Motor neuron (in vitro differentiated cells): Measurements from ENCODE around the gene PRKAG3. TPM values are rescaled to one million over a fixed set of nuclear protein-coding genes. Genes with fewer than 3 reads are reported as not detected.

ENCODE experiments used
- ATAC-seq, 8 experiments: fragments of 200-7000 bp; cut with Tn5 transposase; replicated peaks in 6 of 8; 2 replicates each; pipeline ENCODE4 v1.8.0; 2021; ENCODE audit warnings: mild to moderate bottlenecking in 8 of 8, moderate library complexity in 8 of 8
- H3K27ac ChIP-seq, 2 donors: fragments of 250-450 bp; sonication (Bioruptor Pico); 2 replicates each; pipeline ENCODE4 v1.9.0; 2021; ENCODE audit warnings: antibody characterized with exemption in 2 of 2, mild to moderate bottlenecking in 2 of 2, moderate library complexity in 1 of 2
- H3K4me1 ChIP-seq, 2 donors: fragments of 250-450 bp; sonication (Bioruptor Pico); replicated peaks in 1 of 2; 2 replicates each; pipeline ENCODE4 v1.6.1; 2021; ENCODE audit warnings: antibody characterized with exemption in 2 of 2, mild to moderate bottlenecking in 2 of 2, moderate library complexity in 1 of 2
- H3K4me3 ChIP-seq, 5 donors: fragments of 250-450 bp; sonication (Bioruptor Pico); 2 replicates each; pipeline ENCODE4 v1.9.0; 2021; ENCODE audit warnings: antibody characterized with exemption in 5 of 5, mild to moderate bottlenecking in 5 of 5, moderate library complexity in 4 of 5
- WGBS, 10 experiments: fragments of 450-650 bp; shearing (Covaris generic); methylation state at CpG; one replicate each; pipeline ENCODE4 v1.0.0; 2022; 5-methylcytosine and 5-hydroxymethylcytosine counted together
- in situ Hi-C, 9 experiments: fragments of 400-800 bp; cut with MboI; loops; one replicate each; pipeline ENCODE4 v1.15.0; 2021; ENCODE audit warnings: low sequenced_read_pairs in 9 of 9, low pct_unique_long_range_greater_than_20kb in 2 of 9; ENCODE audit not compliant: unreplicated experiment in 9 of 9
- total RNA-seq, 8 experiments: library from RNA; unstranded; fragments of 300-600 nt; gene quantifications; 2 replicates each; pipeline versions ENCODE4 v1.2.3 to v1.2.4, GENCODE V29; 2022

PRKAG3 gene
- total RNA-seq, 8 experiments from 2014 or later, result 0.07 to 5.1 (median 0.56) TPM; not detected in 3

DNA sequence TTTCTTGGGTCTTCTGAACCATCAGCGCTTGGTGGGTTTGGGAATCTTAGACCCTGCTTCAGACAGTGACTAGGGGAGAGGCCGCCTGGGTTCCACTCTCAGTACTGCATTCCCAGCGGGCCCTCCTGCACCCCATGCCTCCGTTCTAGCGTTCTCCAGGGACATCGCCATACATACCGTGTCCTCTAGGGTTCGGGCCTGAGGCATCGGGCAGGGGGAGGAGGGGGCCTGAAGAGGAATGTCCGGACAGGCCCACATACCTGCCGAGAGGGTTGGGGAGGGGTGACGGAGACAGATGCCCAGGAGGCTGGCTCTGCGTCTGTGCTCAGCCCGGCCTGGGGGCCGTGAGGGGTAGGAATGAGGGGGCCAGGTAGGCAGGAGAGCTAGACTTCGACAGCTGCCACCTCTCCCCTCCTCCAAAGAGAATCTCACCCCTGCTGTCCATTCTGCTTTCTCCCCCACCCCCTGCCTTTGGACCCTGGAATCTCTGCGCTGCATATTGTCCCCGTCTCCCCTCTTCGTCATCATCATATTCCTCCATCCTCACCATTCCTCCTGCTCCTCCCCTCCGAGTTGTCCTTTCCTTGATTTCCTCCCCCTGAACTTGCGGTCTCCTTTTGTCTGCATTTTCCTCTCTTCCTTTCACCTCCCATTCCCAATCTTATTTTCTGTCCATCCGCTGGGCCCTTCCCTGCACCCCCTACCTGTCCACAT is 41.2 kb upstream of the PRKAG3 start:
- Histone ChIP-seq H3K4me1 (no peaks in the 10 kb centered on the region), H3K27ac (no peak overlapping the region), H3K4me3 (peak overlapping the region in 4 of 5 donors; percentile 13 to 18 (median 16))
- in situ Hi-C loops, result no loop called here
- ATAC-seq, result no peak
- 0 to 28% (median 20%) methylated on average over 1 to 7 of the region's 22 CpGs; no CpG with 5 or more reads in 4 of the 10 experiments for WGBS, 10 experiments

DNA sequence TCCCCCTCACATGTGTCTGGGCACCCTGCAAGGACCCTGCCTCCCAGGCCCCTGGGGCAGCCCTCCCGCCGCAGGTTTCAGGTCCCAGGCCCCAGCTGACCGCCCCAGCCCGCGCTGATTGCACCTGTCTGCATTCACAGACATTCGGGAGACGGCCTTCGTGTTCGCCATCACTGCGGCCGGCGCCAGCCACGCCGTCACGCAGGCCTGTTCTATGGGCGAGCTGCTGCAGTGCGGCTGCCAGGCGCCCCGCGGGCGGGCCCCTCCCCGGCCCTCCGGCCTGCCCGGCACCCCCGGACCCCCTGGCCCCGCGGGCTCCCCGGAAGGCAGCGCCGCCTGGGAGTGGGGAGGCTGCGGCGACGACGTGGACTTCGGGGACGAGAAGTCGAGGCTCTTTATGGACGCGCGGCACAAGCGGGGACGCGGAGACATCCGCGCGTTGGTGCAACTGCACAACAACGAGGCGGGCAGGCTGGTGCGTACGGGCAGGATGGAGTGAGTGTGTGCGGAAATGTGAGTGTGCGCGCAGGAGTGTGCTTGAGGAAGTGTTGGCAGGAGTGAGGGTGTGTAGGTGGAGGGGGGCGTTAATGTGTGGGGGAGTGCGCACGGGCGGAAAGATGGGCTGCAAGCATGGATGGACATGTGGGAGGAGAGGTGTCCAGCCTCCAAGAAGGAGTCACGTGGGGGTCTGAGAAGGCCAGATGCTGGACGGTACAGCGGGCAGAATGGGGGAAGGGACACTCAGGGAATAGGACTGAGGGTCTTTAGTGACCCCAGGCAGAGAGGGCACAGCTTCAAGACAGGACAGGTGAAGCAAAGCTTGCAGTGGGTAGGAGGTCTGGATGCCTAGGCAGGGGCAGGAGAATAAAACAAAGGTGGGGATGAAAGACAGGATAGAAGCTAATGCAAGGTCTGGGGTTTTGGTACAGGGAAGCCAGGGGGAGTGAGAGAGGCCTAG is 40.0 kb upstream of the PRKAG3 start:
- Histone ChIP-seq H3K4me1 (no peaks in the 10 kb centered on the region), H3K27ac (no peak overlapping the region), H3K4me3 (peak overlapping the region in 1 of 5 donors; percentile 11)
- 0 to 17% (median 2%) methylated on average over 1 to 8 of the region's 60 CpGs; no CpG with 5 or more reads in 5 of the 10 experiments for WGBS, 10 experiments
- in situ Hi-C loops, result no loop called here
- ATAC-seq, result no peak

DNA sequence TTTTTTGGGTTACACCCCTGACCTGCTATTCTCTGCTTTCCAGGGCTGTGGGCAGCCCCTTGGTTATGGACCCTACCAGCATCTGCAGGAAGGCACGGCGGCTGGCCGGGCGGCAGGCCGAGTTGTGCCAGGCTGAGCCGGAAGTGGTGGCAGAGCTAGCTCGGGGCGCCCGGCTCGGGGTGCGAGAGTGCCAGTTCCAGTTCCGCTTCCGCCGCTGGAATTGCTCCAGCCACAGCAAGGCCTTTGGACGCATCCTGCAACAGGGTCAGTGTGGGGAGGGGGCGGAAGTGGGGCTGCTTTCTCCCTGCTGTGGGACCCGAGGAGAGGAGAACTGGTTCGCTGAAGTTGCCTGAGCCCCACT is 39.4 kb upstream of the PRKAG3 start:
- Histone ChIP-seq H3K27ac (no peak overlapping the region), H3K4me3 (no peak overlapping the region), H3K4me1 (no peaks in the 10 kb centered on the region)
- WGBS, 10 experiments, result 10 to 53% methylated on average over 2 to 3 of the region's 18 CpGs; no CpG with 5 or more reads in 8 of the 10 experiments
- in situ Hi-C loops, result no loop called here
- ATAC-seq, result no peak

DNA sequence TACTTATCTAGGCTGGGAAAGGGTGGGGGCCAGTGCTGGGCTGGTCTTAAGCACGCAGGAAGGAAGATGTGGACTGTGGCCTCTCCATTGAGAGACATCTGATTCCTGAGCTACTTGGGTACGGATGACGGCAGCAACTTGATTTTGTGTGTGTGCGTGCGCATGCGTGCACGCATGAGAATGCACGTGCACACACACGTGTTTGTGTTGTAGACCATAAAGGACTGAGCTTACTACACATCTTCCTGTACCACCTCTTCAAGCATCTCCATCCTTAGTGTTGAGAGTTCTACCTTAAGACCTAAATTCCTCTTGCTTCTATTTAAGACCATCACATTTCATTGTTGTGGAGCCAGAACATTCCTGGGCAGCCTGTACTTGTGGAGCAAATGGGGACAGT is 37.5 kb upstream of the PRKAG3 start:
- WGBS, 10 experiments, result 40 to 100% (median 78%) methylated on average over 1 to 9 of the region's 9 CpGs; no CpG with 5 or more reads in 4 of the 10 experiments
- Histone ChIP-seq H3K27ac (no peak overlapping the region), H3K4me3 (no peak overlapping the region), H3K4me1 (no peaks in the 10 kb centered on the region)
- in situ Hi-C loops, result no loop called here
- no peak for ATAC-seq

DNA sequence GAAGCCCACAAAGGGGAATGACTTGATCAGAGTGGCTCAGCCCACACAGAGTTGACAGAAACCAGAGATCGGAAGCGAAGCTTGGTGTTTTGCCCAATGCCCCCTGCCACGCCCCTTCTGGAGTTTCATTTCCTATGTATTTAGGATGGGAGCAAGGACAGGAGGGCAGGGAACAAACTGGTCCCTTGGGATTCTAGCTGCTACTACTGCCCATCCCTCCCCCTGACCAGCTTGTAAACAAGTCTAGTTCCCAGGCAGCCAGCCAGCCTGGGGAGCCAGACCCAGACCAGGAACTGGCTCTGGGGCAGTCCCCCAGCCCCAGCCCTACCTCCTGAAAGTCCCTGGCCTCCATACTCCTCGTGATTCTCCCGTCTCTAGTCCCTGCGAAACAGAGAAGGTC is 36.3 kb upstream of the PRKAG3 start:
- Histone ChIP-seq H3K4me3 (no peak overlapping the region), H3K27ac (no peak overlapping the region), H3K4me1 (no peaks in the 10 kb centered on the region)
- 10 to 40% (median 30%) methylated on average over 2 to 3 of the region's 6 CpGs; no CpG with 5 or more reads in 5 of the 10 experiments for WGBS, 10 experiments
- in situ Hi-C loops, result no loop called here
- ATAC-seq, result no peak

DNA sequence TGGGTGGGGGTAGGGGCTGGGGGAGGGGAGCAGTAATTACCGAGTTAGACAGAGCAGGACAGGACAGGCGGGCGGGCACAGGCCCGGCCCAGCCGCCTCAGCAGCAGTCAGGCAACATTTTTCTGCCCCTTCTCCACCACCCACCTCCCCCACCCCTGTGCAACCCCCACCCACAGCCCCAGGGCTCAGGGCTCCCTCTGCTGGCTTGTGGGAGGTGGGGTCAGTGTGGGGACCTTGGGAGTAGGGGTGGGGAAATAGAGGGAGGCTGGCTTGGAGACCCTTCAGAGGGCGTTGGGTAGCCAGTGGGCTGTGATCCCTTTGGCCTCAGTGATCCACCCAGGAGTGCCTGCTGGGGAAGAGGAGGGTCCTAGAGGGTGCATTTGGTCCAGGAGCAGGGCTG is 34.4 kb upstream of the PRKAG3 start:
- WGBS, 10 experiments, result no CpG with 5 or more reads among the region's 6 CpGs
- Histone ChIP-seq H3K27ac (no peak overlapping the region), H3K4me3 (no peak overlapping the region), H3K4me1 (no peaks in the 10 kb centered on the region)
- in situ Hi-C loops, result no loop called here
- ATAC-seq, result no peak

DNA sequence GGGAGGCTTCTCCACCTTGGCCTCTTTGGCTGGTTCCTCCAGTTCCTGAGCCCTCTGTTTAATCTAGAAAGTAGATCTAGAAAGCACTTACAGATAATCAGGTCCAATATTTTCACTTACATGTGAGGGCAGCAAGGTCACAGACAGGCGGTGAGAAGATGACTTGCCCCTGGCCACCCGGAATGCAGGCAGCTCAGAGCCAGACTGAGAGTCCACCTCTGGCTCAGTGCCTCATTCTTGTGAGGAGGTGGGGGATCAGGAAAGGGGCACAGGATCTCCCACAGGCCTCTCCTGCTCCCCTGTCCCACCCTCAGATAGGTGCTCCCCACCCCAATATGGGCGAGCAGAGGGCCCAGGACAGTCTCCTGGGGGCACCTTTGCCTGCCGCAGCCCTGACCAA is 33.8 kb upstream of the PRKAG3 start:
- WGBS, 10 experiments, result 56 to 100% (median 80%) methylated on average over 1 to 2 of the region's 4 CpGs; no CpG with 5 or more reads in 6 of the 10 experiments
- no peak for ATAC-seq
- no peak overlapping the region for H3K4me3 ChIP-seq
- H3K4me1 ChIP-seq, result no peaks in the 10 kb centered on the region
- in situ Hi-C loops, result no loop called here
- no peak overlapping the region for H3K27ac ChIP-seq

DNA sequence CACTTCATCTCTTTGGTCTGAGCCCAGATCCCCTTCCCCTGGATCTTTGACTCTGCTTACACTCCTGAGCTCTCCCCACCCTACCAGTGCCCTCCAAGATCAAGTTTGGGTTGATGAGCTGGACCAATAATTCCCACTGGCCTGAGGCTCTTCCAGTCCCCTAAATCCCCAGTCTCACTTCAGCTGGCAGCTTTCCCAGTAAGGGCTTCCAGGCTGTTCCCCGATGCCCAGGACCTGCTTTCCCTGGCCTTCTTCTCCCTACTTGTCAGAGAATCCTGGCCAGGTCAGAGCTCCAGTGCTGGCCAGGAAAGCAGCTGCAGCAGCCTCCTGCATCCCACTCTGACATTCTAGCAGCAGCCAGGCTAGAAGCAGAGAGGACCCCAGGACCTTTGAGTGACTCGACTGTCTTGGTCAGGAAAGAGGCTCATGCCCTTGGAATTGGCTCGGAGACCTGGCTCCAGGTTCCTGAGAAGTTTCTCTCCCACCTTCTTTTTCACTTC is 31.5 kb upstream of the PRKAG3 start:
- Histone ChIP-seq H3K4me3 (no peak overlapping the region), H3K27ac (no peak overlapping the region), H3K4me1 (peaks cover 0 to 3% of the 10 kb centered on the region in 2 donors)
- in situ Hi-C loops, result no loop called here
- WGBS, 10 experiments, result 10 to 83% (median 72%) methylated on average over 1 to 2 of the region's 3 CpGs; no CpG with 5 or more reads in 6 of the 10 experiments
- ATAC-seq, result no peak

DNA sequence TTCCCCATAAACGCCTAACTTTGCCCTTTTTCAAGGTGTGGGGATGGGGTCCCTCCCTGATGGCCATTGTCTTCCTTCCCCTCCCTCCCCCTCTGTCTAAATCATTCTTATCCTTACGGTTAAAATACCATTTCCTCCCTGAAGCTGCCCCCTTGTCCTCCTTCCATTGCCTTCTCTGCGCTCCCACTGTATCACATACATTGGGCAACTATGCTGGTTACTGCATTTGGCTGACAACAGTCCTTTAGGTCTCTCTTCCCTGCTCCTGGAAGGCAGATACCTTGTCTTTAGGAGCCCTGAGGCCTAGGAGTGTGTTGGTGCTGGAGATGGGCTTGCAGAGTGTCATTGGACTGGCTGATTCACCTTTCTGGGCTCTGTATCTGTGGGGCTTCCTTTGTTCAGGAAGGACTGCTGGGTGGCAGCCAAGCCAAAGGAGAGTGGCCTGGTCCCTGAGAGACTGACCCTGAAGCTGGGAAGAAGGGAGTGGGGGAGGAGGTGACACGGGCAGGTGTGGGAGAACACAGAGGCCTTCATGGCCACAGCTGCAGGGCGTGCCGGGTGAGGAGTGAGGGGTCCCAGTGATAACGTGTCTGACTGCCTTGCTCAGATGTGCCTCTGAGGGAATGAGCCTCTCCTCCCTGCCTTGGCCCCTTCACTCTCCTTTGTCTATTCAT is 30.2 kb upstream of the PRKAG3 start:
- peaks cover 0 to 3% of the 10 kb centered on the region in 2 donors for H3K4me1 ChIP-seq
- ATAC-seq, result no peak
- in situ Hi-C loops, result no loop called here
- no peak overlapping the region for H3K4me3 ChIP-seq
- no peak overlapping the region for H3K27ac ChIP-seq
- WGBS, 10 experiments, result 8 to 92% (median 75%) methylated on average over 1 to 5 of the region's 7 CpGs; no CpG with 5 or more reads in 3 of the 10 experiments

DNA sequence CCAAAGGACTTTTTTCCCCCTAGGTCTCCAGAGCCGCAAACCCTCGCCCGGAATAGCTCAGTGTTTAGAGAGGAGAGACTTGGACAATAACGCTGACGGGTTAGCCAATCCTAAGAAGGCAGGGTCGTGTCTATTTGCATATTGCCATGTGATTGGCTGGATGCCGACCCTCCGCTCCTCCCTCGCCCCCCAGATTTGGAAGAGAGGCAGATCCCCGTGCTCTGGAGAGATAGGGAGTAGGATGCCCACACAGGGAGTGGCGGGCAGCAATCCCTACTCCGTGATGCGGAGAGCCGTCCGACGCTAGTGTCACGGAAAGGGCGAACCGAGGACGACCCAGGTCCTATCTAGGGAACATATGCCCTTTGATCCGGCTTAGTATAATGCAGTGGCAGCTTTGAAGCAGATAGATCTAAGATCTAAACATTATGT is 29.4 kb upstream of the PRKAG3 start:
- peak in 7 of 8 experiments; percentile 32 to 83 (median 44) for ATAC-seq

DNA sequence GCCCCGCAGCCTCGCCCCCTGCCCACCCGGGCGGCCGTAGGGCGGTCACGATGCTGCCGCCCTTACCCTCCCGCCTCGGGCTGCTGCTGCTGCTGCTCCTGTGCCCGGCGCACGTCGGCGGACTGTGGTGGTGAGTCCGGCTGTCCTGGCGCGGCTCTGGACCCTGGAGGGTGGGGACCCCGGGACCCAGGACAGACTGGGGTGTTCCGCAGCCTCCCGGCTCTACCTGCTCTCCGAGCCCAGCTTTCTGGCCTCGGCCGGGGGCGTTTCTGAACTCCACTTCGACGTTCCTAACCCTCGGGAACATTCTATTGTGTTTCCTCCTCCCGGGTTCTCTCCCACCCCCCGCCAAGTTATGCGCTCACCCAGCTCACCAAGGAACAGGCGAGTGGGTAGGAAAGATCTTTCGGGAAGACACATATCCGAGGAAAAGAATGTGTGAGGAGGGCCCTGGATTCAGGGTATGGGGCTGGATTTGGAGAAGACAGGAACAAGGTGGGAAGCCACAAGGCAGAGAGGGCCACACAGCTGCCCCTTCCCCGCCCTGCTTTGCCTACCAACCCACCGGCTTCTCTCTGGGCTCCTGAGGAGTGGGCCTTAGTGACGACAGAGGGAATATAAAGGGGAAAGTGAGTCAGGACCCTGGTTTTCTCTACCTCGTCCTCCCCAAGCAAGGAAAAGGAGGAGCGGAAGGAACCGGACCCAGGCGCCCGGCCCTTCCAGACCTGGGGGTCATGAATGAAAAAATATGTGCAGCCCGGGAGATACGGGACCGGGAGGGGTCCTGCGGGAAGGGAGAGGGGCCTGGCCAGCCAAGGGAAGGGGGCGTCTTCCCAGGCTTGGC is 28.6 kb upstream of the PRKAG3 start:
- ATAC-seq, result peak; percentile 5 to 61 (median 46)
- 0 to 30% (median 3%) methylated on average over 2 to 10 of the region's 47 CpGs; no CpG with 5 or more reads in 4 of the 10 experiments for WGBS, 10 experiments
- Histone ChIP-seq H3K27ac (no peak overlapping the region), H3K4me1 (peaks cover 0 to 3% of the 10 kb centered on the region in 2 donors), H3K4me3 (peak overlapping the region; percentile 16 to 28 (median 19))
- in situ Hi-C loops, result no loop called here

More for the DNA sequence above, 29.4 kb upstream of the PRKAG3 start:
- H3K4me1 ChIP-seq, result peaks cover 0 to 3% of the 10 kb centered on the region in 2 donors
- WGBS, 10 experiments, result 0 to 41% (median 2%) methylated on average over 1 to 18 of the region's 21 CpGs; no CpG with 5 or more reads in 3 of the 10 experiments
- no peak overlapping the region for H3K27ac ChIP-seq
- in situ Hi-C loops, result no loop called here
- no peak overlapping the region for H3K4me3 ChIP-seq

DNA sequence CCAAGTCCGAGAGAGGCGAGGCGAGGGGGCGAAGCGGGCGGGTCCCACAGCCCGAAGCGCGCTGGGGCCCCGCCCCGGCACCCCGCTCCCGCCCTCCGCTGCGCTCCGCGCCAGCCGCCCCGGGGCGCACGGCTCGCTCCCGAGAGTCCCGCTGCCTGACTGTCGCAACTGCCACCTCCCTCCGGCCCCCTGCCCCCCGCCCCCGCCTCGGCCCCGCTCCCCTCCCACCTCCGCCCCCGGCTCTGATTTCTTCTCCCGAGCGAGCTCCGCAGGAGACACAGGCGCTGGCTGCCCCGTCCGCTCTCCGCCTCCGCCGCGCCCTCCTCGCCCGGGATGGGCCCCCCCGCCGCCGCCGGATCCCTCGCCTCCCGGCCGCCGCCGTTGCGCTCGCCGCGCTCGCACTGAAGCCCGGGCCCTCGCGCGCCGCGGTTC is 28.0 kb upstream of the PRKAG3 start, which contains the start of gene WNT6:
TSS of gene WNT6 (plus strand) at position 250 of the 432 bp plus-strand sequence. CDS start 233 bp downstream, outside the sequence.
- peak; percentile 27 to 74 (median 58) for ATAC-seq
- peak within 1 kb of the TSS; percentile 16 to 28 (median 19) for H3K4me3 ChIP-seq
- H3K4me1 ChIP-seq, result peaks cover 0 to 3% of the 10 kb centered on the region in 2 donors
- H3K27ac ChIP-seq, result no peak within 1 kb of the TSS
- in situ Hi-C loops, result no loop called here
- WGBS, 10 experiments, result no CpG with 5 or more reads among the region's 64 CpGs
